Kidney (tissue), 14 donors: Measurements from ENCODE around the gene SCGB1D1. TPM values are rescaled to one million over a fixed set of nuclear protein-coding genes. Genes with fewer than 3 reads are reported as not detected.

Experiments used
- DNase-seq, 5 donors: peaks; one replicate each; pipeline ENCODE4 v3.0.0-alpha.2; 2013 to 2020
- FAIRE-seq: peaks from 2 replicates; lab custom pipeline; 2012; peaks lifted over from hg19 to GRCh38; lab: Jason Lieb, UNC
- H3K27ac ChIP-seq, 2 donors: one replicate each; pipeline ENCODE4 v1.7.0; 2013; ENCODE audit warnings: low read depth in 2 of 2, low read length in 2 of 2, inconsistent platforms in 1 of 2
- H3K27me3 ChIP-seq: one replicate; pipeline ENCODE4 v1.7.1; 2013; ENCODE audit warnings: low read length, inconsistent platforms; ENCODE audit not compliant: control insufficient read depth, insufficient read depth
- H3K36me3 ChIP-seq, 3 donors: one replicate each; pipeline versions ENCODE4 v1.7.0 to v1.7.1; 2013; ENCODE audit warnings: low read length in 3 of 3, control low read depth in 1 of 3, inconsistent platforms in 1 of 3; ENCODE audit not compliant: insufficient read depth in 3 of 3, control insufficient read depth in 2 of 3
- H3K4me1 ChIP-seq, 3 donors: one replicate each; pipeline versions ENCODE4 v1.7.0 to v1.7.1; 2013; ENCODE audit warnings: low read length in 3 of 3, inconsistent platforms in 1 of 3, low read depth in 1 of 3; ENCODE audit not compliant: control insufficient read depth in 2 of 3, insufficient read depth in 2 of 3
- H3K4me3 ChIP-seq, 3 donors: one replicate each; pipeline versions ENCODE4 v1.7.0 to v1.8.1; 2013; ENCODE audit warnings: low read length in 3 of 3, control low read depth in 1 of 3, inconsistent platforms in 1 of 3
- H3K9ac ChIP-seq, 3 donors: one replicate each; pipeline versions ENCODE4 v1.7.0 to v1.7.1; 2013; ENCODE audit warnings: low read length in 3 of 3, control low read depth in 1 of 3, inconsistent platforms in 1 of 3
- H3K9me3 ChIP-seq, 3 donors: one replicate each; pipeline versions ENCODE4 v1.7.0 to v1.7.1; 2013; ENCODE audit warnings: low read length in 3 of 3, control low read depth in 1 of 3, inconsistent platforms in 1 of 3; ENCODE audit not compliant: control insufficient read depth in 2 of 3, insufficient read depth in 1 of 3
- intact Hi-C: fragments of 100-400 bp; cut with DNase I; formaldehyde crosslinking; loops from one replicate; pipeline ENCODE4 v1.11.1; 2022
- polyA plus RNA-seq: library from polyadenylated mRNA; stranded (reverse); fragments of 350-450 nt; fragmentation: Illumina TruSeq; extraction: RNeasy Lipid Tissue Mini Kit (QIAGEN cat#74804); gene quantifications from one replicate; pipeline ENCODE4 v1.2.3, GENCODE V29; 2014; ENCODE audit warnings: low read depth, low replicate concordance; ENCODE audit not compliant: insufficient read depth
- total RNA-seq: library from RNA; stranded (reverse); fragmentation: NEBNext Ultra II Directional; extraction: Animal tissue kit (Norgen Biotek cat#: 25700); gene quantifications from one replicate; pipeline ENCODE4 v1.2.1, GENCODE V29; 2021
- TF ChIP-seq, protein P1 (sequence below): IDR thresholded peaks from 3 replicates; pipeline ENCODE4 v1.5.1; 2012; ENCODE audit warnings: mild to moderate bottlenecking, moderate library complexity, borderline replicate concordance; ENCODE audit not compliant: insufficient read depth; ENCODE audit errors: extremely low read depth
- donor health status: control.
- donor health status: control.
- donor health status: control.
- donor health status: control.
- donor health status: control.
- donor health status: DM: yes; HTN: yes; CAD: no.
- donor health status: Normal renal cell carcinoma (clear cell type).

The SCGB1D1 gene
- total and polyA plus RNA-seq, 2 donors from 2014 or later = not detected

DNA sequence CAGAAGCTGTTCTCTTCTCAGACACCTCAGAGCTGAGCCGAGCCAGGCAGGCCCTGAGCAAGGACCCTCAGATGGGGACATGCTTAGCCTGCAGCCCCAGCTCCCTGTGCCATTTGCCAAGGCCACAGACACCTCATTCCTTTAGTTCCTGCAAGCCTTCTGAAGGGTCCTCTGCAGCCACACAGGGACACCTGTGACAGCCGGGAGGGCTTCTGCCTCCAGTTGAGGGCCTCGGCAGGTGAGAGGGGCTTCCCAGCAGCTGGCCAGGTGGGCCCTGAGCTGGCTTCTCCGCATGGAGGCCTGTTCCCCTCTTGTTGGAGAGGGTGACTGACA, 48.0 kb upstream of the SCGB1D1 start:
- DNase-seq (peak in 1 of 5 donors; percentile 1), FAIRE-seq (no peak)
- intact Hi-C loops = no loop called here
- H3K9me3 ChIP-seq = no peaks in the 10 kb centered on the region
- no peak overlapping the region for H3K4me3 ChIP-seq
- no peak overlapping the region for H3K27ac ChIP-seq
- H3K36me3 ChIP-seq = peaks cover 0 to 12% (median 8%) of the 10 kb centered on the region in 3 donors
- H3K4me1 ChIP-seq = no peaks in the 10 kb centered on the region
- no peaks in the 10 kb centered on the region for H3K27me3 ChIP-seq
- TF ChIP-seq, protein P1, sequence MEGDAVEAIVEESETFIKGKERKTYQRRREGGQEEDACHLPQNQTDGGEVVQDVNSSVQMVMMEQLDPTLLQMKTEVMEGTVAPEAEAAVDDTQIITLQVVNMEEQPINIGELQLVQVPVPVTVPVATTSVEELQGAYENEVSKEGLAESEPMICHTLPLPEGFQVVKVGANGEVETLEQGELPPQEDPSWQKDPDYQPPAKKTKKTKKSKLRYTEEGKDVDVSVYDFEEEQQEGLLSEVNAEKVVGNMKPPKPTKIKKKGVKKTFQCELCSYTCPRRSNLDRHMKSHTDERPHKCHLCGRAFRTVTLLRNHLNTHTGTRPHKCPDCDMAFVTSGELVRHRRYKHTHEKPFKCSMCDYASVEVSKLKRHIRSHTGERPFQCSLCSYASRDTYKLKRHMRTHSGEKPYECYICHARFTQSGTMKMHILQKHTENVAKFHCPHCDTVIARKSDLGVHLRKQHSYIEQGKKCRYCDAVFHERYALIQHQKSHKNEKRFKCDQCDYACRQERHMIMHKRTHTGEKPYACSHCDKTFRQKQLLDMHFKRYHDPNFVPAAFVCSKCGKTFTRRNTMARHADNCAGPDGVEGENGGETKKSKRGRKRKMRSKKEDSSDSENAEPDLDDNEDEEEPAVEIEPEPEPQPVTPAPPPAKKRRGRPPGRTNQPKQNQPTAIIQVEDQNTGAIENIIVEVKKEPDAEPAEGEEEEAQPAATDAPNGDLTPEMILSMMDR = no peak
- H3K9ac ChIP-seq = no peak overlapping the region

DNA sequence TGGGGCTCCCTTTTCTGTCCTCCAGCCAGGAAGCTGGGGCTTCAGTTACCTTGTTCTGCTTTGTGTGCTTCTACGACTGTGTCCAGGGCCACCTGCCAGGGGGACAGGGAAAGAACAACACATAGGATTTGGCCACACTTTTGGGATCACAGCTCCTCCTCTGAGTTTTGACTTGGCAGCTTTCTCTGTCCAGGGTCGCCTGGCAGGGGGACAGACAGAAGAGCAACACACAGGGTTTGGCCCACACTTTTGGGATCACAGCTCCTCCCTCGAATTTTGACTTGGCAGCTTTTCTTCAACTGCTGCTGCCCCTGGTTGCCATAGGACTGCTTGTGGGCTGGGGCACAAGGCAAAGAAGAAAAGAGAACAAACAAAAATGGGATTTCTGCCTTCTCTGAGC, 47.1 kb upstream of the SCGB1D1 start:
- intact Hi-C loops = no loop called here
- no peak for FAIRE-seq
- Histone ChIP-seq H3K9me3 (no peaks in the 10 kb centered on the region), H3K36me3 (peaks cover 0 to 15% (median 13%) of the 10 kb centered on the region in 3 donors), H3K9ac (no peak overlapping the region), H3K4me1 (no peaks in the 10 kb centered on the region), H3K4me3 (no peak overlapping the region), H3K27ac (no peak overlapping the region), H3K27me3 (no peaks in the 10 kb centered on the region)
- TF ChIP-seq, protein P1 = no peak
- DNase-seq = peak in 2 of 5 donors; percentile 3 to 16

DNA sequence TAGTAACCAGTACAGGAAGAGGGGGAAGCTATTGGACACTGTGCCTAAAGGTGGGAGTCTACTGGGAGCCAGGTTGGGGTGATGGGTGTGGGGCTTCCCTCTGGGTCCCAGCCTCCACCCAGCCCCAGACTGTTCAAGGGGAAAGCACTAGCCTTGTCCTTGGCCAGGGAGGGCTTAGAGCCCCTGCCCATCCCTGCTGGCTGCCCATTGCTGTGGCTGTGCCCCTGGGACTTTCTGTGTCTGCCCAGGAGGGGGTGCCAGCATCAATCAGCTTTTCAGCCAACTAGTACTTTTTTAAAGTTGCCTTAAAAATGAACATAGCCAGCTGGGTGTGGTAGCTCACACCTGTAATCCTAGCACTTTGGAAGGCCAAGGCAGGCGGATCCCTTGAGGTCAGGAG, 46.3 kb upstream of the SCGB1D1 start:
- TF ChIP-seq, protein P1 = no peak
- H3K36me3 ChIP-seq = peaks cover 0 to 15% (median 13%) of the 10 kb centered on the region in 3 donors
- H3K9me3 ChIP-seq = no peaks in the 10 kb centered on the region
- FAIRE-seq (no peak), DNase-seq (peak in 2 of 5 donors; percentile 3 to 19)
- intact Hi-C loops = no loop called here
- no peaks in the 10 kb centered on the region for H3K27me3 ChIP-seq
- no peak overlapping the region for H3K27ac ChIP-seq
- H3K9ac ChIP-seq = no peak overlapping the region
- H3K4me3 ChIP-seq = no peak overlapping the region
- no peaks in the 10 kb centered on the region for H3K4me1 ChIP-seq

DNA sequence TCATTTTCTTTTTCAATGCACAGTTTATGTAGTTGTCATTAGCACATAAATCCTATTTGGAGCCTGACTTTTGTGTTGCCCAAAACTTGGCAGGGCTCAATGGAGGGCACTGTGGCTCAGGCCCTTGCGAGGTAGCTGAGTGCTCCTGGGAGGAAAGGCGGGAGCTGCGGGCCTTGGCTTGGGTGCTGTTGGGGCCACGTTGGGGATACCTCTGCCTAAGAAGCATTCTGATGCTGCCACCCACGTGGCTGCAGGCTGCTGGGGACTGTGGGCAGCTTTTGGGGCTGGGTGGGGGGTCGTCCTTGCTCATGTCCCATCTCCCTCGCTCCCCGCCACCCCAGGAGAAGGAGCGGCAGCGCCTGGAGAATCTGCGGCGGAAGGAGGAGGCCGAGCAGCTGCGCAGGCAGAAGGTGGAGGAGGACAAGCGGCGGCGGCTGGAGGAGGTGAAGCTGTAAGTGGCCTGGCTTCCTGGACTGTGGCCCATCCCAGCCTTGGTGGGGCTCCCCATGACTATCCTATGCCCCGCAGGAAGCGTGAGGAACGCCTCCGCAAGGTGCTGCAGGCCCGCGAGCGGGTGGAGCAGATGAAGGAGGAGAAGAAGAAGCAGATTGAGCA, 45.3 kb upstream of the SCGB1D1 start:
- Histone ChIP-seq H3K27ac (no peak overlapping the region), H3K4me1 (no peaks in the 10 kb centered on the region), H3K27me3 (no peaks in the 10 kb centered on the region), H3K4me3 (no peak overlapping the region), H3K36me3 (peaks cover 2 to 11% (median 9%) of the 10 kb centered on the region in 3 donors), H3K9me3 (no peaks in the 10 kb centered on the region), H3K9ac (no peak overlapping the region)
- TF ChIP-seq, protein P1 = no peak
- DNase-seq (peak in 2 of 5 donors; percentile 4 to 16), FAIRE-seq (no peak)
- intact Hi-C loops = no loop called here
